Muscle of leg (tissue), 11 donors: ENCODE data around the gene EMCN. TPM values are rescaled to one million over a fixed set of nuclear protein-coding genes. Genes with fewer than 3 reads are reported as not detected.

Experiments used
- DNase-seq: peaks from one replicate; pipeline ENCODE4 v3.0.0; 2013
- H3K27ac ChIP-seq: one replicate; pipeline ENCODE4 v1.5.1; 2013; ENCODE audit warnings: mild to moderate bottlenecking, low read length, control low read depth
- H3K27me3 ChIP-seq: one replicate; pipeline ENCODE4 v1.6.1; 2013; ENCODE audit warnings: low read length; ENCODE audit not compliant: control insufficient read depth, insufficient read depth
- H3K36me3 ChIP-seq: one replicate; pipeline ENCODE4 v1.6.1; 2013; ENCODE audit warnings: low read length; ENCODE audit not compliant: control insufficient read depth, insufficient read depth
- H3K4me1 ChIP-seq: one replicate; pipeline ENCODE4 v1.6.1; 2013; ENCODE audit warnings: low read length; ENCODE audit not compliant: control insufficient read depth, insufficient read depth
- H3K4me3 ChIP-seq: one replicate; pipeline ENCODE4 v1.5.1; 2013; ENCODE audit warnings: low read length, control low read depth
- H3K9me3 ChIP-seq: replicated peaks from 2 replicates; pipeline ENCODE4 v1.6.1; 2013; ENCODE audit warnings: low read depth, low read length; ENCODE audit not compliant: control insufficient read depth
- WGBS: methylation state at CpG from one replicate; pipeline ENCODE4 v1.1.5; 2013; ENCODE audit warnings: missing lambda C conversion rate; ENCODE audit not compliant: insufficient coverage; 5-methylcytosine and 5-hydroxymethylcytosine counted together
- polyA plus RNA-seq, 8 donors: library from polyadenylated mRNA; unstranded; fragments of 120-200 nt; gene quantifications; one replicate each; pipeline versions ENCODE4 v1.2.1 to v1.2.3, GENCODE V29; 2013; ENCODE audit warnings: inconsistent platforms in 1 of 8, low replicate concordance in 1 of 8; ENCODE audit not compliant: insufficient read length in 8 of 8, insufficient read depth in 1 of 8
- total RNA-seq: library from RNA; stranded (reverse); fragments of 120-200 nt; gene quantifications from one replicate; pipeline ENCODE4 v1.2.4, GENCODE V29; 2013

Gene EMCN
- total and polyA plus RNA-seq, 9 donors = 25.0 to 36.1 (median 31.1) TPM

GRCh38 chr4:100461807-100462605 is 55.8 kb downstream of the EMCN start:
- no peaks in the 10 kb centered on the region for H3K36me3 ChIP-seq
- H3K27me3 ChIP-seq = no peaks in the 10 kb centered on the region
- no peak for DNase-seq
- H3K4me1 ChIP-seq = no peaks in the 10 kb centered on the region
- no CpG with 5 or more reads among the region's 5 CpGs for WGBS
- no peak overlapping the region for H3K27ac ChIP-seq
- no peaks in the 10 kb centered on the region for H3K9me3 ChIP-seq
- H3K4me3 ChIP-seq = no peak overlapping the region

- Histone ChIP-seq H3K27me3 (no peaks in the 10 kb centered on the region), H3K4me3 (no peak overlapping the region), H3K4me1 (no peaks in the 10 kb centered on the region), H3K9me3 (no peaks in the 10 kb centered on the region), H3K27ac (no peak overlapping the region), H3K36me3 (no peaks in the 10 kb centered on the region)
- no peak for DNase-seq
- WGBS = no CpG with 5 or more reads among the region's 2 CpGs
Observed at GRCh38 chr4:100450449-100450848, 67.4 kb downstream of the EMCN start.

DNA sequence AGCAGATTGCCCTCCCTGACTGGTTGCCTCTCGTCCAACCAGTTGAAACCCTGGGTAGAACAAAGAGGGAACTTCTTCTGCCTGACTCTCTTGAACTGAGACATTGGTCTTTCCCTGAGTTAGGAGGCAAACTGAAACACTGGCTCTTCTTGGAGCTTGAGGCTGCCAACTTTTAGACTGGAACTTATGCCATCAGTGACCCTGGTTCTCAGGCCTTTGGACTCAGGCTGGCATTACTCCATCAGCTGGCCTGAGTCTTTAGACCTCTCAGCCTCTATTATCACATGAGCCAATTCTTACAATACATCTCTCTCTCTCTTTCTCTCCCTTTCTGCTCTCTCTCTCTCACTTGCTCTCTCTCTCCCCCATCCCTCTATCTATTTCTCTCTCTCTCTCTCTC is 86.4 kb downstream of the EMCN start:
- Histone ChIP-seq H3K9me3 (no peaks in the 10 kb centered on the region), H3K27me3 (no peaks in the 10 kb centered on the region), H3K4me1 (no peaks in the 10 kb centered on the region), H3K36me3 (no peaks in the 10 kb centered on the region), H3K27ac (no peak overlapping the region), H3K4me3 (no peak overlapping the region)
- 91% methylated on average over 1 of the region's 1 CpG for WGBS
- DNase-seq = no peak

GRCh38 chr4:100430451-100430850 is 87.4 kb downstream of the EMCN start:
- no peaks in the 10 kb centered on the region for H3K9me3 ChIP-seq
- H3K27ac ChIP-seq = no peak overlapping the region
- no peaks in the 10 kb centered on the region for H3K4me1 ChIP-seq
- DNase-seq = no peak
- no peaks in the 10 kb centered on the region for H3K36me3 ChIP-seq
- WGBS = no CpG with 5 or more reads among the region's 5 CpGs
- no peaks in the 10 kb centered on the region for H3K27me3 ChIP-seq
- H3K4me3 ChIP-seq = no peak overlapping the region

DNA sequence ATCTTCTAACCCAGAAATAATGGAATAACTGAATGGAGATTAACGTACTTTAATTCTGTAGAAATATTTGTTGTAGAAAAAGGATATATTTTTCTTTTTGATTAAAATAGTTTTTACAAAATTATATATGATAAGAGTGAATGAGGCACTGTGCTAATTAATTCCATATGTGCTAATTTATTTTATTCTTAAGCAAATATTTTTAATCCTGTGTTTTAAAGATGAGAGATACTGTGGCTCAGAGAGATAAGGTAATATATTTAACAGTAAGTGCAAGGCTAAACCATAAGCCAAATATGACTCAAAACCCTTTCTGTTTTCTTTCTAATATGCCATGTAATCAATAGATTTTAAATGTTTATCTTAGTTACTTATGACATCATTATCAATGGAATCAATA is 88.2 kb downstream of the EMCN start:
- H3K4me3 ChIP-seq = no peak overlapping the region
- H3K36me3 ChIP-seq = no peaks in the 10 kb centered on the region
- H3K9me3 ChIP-seq = no peaks in the 10 kb centered on the region
- WGBS = no CpG with 5 or more reads among the region's 1 CpG
- H3K4me1 ChIP-seq = no peaks in the 10 kb centered on the region
- H3K27ac ChIP-seq = no peak overlapping the region
- no peak for DNase-seq
- H3K27me3 ChIP-seq = no peaks in the 10 kb centered on the region

- Histone ChIP-seq H3K27me3 (no peaks in the 10 kb centered on the region), H3K9me3 (no peaks in the 10 kb centered on the region), H3K36me3 (no peaks in the 10 kb centered on the region), H3K4me3 (no peak overlapping the region), H3K27ac (no peak overlapping the region), H3K4me1 (no peaks in the 10 kb centered on the region)
- WGBS = 88% methylated on average over 2 of the region's 2 CpGs
- no peak for DNase-seq
Observed at GRCh38 chr4:100428051-100428450, 89.8 kb downstream of the EMCN start.

- 79% methylated on average over 2 of the region's 4 CpGs for whole genome bisulfite sequencing
- Histone ChIP-seq H3K27ac (no peak overlapping the region), H3K27me3 (no peaks in the 10 kb centered on the region), H3K36me3 (no peaks in the 10 kb centered on the region), H3K9me3 (no peaks in the 10 kb centered on the region), H3K4me3 (no peak overlapping the region), H3K4me1 (no peaks in the 10 kb centered on the region)
- DNase-seq = no peak
Observed at GRCh38 chr4:100424376-100424775, 93.4 kb downstream of the EMCN start.

DNA sequence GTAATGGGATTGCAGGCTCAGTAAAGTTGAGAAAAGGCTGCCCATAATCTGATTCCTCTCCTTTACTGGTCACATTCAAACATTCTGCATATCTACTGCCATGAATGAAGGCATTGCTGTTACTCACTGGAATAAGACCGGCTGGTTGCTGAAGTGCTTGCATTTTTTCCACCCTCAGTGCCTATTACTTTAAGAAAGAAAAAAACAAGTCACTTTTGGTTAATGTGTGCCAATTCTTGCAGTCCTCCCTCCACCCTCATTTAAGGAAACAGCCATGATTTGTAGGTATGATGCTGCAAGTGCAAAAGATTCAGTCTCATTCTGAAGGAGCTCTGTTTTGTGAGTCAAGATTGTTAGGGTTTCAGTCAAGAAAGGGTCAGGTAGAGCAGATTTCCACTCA is 94.9 kb downstream of the EMCN start:
- Histone ChIP-seq H3K9me3 (no peaks in the 10 kb centered on the region), H3K36me3 (no peaks in the 10 kb centered on the region)
- WGBS = 40% methylated on average over 1 of the region's 1 CpG

DNA sequence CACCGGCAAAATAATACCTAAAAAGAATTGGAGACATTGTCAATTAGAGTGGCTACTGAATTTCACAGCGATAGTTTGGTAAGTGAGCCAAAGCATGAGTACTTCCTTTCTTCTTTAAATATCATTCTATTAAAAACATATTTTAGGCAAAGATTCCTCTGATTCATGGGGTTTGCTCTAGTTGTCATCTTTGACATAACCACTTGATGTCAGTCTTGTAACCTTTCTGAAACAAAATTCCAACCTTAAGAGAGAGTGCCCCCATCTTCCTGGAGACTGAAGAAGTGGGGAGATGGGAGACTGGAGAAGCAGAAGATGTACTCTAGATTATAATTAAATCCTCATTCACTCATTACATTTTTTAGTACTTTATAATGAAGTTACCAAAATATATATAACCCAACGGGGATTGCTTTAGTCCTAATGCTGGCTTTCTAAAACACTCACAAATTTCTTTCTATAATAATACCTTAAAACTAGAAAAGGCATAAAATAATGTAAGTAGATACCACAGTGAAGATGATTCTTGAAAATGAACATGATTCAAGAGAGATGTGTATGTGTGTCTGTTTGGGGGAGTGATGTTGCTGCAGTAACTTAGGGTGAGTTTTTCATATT is 96.4 kb downstream of the EMCN start:
- WGBS = no CpG with 5 or more reads among the region's 3 CpGs
- DNase-seq = peak; percentile 70
- no peak overlapping the region for H3K27ac ChIP-seq
- H3K36me3 ChIP-seq = no peaks in the 10 kb centered on the region
- no peaks in the 10 kb centered on the region for H3K4me1 ChIP-seq
- no peaks in the 10 kb centered on the region for H3K9me3 ChIP-seq
- H3K27me3 ChIP-seq = no peaks in the 10 kb centered on the region
- no peak overlapping the region for H3K4me3 ChIP-seq

More for the DNA sequence above, 94.9 kb downstream of the EMCN start:
- Histone ChIP-seq H3K27me3 (no peaks in the 10 kb centered on the region), H3K27ac (no peak overlapping the region), H3K4me3 (no peak overlapping the region), H3K4me1 (no peaks in the 10 kb centered on the region)
- DNase-seq = peak; percentile 39

DNA sequence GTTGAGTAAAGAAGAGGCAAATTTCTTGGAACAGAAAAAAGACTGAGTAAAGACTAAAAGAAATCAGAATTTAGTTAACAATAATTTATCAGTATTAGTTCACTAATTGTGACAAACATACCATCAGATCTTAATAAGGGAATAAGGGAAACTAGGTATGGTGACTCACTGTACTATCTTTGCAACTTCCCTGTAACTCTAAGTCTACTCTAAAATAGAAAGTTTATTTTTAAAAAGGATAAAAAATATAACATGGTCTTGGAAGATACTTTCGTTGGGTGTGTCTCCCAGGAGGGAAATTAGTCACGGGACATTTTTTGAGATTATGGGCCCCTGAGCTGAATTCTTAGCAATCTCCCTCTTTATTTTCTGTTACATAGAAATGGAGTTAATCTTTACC is 97.3 kb downstream of the EMCN start:
- WGBS = no CpG with 5 or more reads among the region's 2 CpGs
- H3K27ac ChIP-seq = no peak overlapping the region
- DNase-seq = peak; percentile 10

More for the DNA sequence above, 97.3 kb downstream of the EMCN start:
- H3K4me1 ChIP-seq = no peaks in the 10 kb centered on the region
- no peak overlapping the region for H3K4me3 ChIP-seq
- no peaks in the 10 kb centered on the region for H3K9me3 ChIP-seq
- H3K36me3 ChIP-seq = no peaks in the 10 kb centered on the region
- H3K27me3 ChIP-seq = no peaks in the 10 kb centered on the region
